ENCODE measurements around the gene POLR3F. TPM values are rescaled to one million over a fixed set of nuclear protein-coding genes. Genes with fewer than 3 reads are reported as not detected.

Gene POLR3F
- total and polyA plus RNA-seq, 4 donors = 2.5 to 9.8 (median 3.2) TPM

DNA sequence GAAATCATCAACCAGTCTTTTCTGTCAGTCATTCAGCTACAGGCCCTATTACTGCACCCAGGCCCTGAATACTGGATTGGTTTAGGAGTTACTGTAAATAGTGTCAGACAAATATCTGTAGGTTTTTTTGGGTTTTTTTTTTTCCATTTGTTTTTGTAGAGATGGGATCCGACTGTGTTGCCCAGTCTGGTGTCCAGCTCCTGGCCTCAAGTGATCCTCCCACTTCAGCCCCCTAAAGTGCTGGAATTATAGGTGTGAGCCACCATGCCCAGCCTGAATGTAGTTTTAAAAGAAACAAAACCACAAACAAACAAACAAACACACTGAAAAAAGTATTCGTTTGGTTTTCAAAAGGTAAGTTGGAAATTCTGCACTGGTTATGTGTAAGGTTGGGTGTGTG lies 40.0 kb upstream of the POLR3F start (continued):
- no peak for TF ChIP-seq YY1 (IDR thresholded peaks at IDR 0.05)
- TF ChIP-seq EGR1 (IDR thresholded peaks at IDR 0.05; ENCODE audit: low read depth in 2 of 2) = no peak

DNA sequence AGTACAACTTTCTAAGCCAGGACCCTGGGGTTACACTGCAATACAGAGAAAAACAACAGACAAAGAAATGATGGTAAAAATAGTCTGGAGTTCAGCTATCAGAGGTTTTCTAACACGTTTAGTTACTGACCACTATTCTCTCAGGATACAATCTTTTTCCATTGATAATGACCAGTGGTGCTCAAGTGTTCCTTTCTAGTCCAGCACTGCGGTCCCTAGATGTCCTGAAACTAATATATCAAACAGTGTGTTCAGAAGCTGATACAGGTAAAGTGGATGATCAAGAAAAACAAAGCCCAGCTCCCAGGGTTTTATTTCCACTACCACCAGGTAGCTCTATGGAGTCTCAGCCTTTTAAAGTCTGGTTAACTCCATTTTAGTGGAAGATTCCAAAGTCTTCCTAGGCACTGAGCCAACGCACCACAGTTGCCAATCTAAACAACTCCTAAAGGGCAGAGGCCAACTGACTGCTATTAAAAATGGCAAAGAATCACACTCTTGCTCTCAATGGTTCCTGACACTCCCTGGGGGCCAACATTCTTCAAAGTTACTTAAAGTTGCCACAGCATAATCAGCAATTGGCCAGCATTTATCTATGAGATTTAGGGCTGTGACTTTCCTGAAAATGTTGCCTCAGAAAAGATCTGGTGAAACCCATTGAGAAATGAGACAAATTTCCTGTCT lies 38.6 kb upstream of the POLR3F start:
- no peak overlapping the region for H3K9ac ChIP-seq (ENCODE audit: low read depth in 1 of 2, low read length in 2 of 2)
- no peaks in the 10 kb centered on the region for H3K9me3 ChIP-seq (ENCODE audit: control insufficient read depth in 4 of 4, low read length in 3 of 4)
- 37% methylated on average over 3 of the region's 3 CpGs for WGBS
- DNase-seq (ENCODE audit: low spot score) = no peak
- no peak overlapping the region for H3K4me3 ChIP-seq (ENCODE audit: low read depth in 1 of 3, low read length in 3 of 3)
- peaks cover 0 to 2% (median 0%) of the 10 kb centered on the region in 4 donors for H3K36me3 ChIP-seq (ENCODE audit: control insufficient read depth in 4 of 4, insufficient read depth in 3 of 4, low read depth in 1 of 4, low read length in 3 of 4)
- peak; percentile 38 for TF ChIP-seq TAF1 (conservative IDR thresholded peaks at IDR 0.05)
- TF ChIP-seq NR2F2 (IDR thresholded peaks at IDR 0.05) = peak; percentile 86
- TF ChIP-seq, protein P1, sequence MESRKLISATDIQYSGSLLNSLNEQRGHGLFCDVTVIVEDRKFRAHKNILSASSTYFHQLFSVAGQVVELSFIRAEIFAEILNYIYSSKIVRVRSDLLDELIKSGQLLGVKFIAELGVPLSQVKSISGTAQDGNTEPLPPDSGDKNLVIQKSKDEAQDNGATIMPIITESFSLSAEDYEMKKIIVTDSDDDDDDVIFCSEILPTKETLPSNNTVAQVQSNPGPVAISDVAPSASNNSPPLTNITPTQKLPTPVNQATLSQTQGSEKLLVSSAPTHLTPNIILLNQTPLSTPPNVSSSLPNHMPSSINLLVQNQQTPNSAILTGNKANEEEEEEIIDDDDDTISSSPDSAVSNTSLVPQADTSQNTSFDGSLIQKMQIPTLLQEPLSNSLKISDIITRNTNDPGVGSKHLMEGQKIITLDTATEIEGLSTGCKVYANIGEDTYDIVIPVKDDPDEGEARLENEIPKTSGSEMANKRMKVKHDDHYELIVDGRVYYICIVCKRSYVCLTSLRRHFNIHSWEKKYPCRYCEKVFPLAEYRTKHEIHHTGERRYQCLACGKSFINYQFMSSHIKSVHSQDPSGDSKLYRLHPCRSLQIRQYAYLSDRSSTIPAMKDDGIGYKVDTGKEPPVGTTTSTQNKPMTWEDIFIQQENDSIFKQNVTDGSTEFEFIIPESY (IDR thresholded peaks at IDR 0.05) = no peak
- TF ChIP-seq JUND (IDR thresholded peaks at IDR 0.05) = no peak
- TF ChIP-seq FOXA2 (IDR thresholded peaks at IDR 0.05) = no peak
- TF ChIP-seq GABPA (IDR thresholded peaks at IDR 0.05 in 1 of 2, conservative IDR thresholded peaks at IDR 0.05 in 1 of 2) = no peak
- TF ChIP-seq, protein P2, sequence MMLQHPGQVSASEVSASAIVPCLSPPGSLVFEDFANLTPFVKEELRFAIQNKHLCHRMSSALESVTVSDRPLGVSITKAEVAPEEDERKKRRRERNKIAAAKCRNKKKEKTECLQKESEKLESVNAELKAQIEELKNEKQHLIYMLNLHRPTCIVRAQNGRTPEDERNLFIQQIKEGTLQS (IDR thresholded peaks at IDR 0.05) = no peak
- TF ChIP-seq, protein P3, sequence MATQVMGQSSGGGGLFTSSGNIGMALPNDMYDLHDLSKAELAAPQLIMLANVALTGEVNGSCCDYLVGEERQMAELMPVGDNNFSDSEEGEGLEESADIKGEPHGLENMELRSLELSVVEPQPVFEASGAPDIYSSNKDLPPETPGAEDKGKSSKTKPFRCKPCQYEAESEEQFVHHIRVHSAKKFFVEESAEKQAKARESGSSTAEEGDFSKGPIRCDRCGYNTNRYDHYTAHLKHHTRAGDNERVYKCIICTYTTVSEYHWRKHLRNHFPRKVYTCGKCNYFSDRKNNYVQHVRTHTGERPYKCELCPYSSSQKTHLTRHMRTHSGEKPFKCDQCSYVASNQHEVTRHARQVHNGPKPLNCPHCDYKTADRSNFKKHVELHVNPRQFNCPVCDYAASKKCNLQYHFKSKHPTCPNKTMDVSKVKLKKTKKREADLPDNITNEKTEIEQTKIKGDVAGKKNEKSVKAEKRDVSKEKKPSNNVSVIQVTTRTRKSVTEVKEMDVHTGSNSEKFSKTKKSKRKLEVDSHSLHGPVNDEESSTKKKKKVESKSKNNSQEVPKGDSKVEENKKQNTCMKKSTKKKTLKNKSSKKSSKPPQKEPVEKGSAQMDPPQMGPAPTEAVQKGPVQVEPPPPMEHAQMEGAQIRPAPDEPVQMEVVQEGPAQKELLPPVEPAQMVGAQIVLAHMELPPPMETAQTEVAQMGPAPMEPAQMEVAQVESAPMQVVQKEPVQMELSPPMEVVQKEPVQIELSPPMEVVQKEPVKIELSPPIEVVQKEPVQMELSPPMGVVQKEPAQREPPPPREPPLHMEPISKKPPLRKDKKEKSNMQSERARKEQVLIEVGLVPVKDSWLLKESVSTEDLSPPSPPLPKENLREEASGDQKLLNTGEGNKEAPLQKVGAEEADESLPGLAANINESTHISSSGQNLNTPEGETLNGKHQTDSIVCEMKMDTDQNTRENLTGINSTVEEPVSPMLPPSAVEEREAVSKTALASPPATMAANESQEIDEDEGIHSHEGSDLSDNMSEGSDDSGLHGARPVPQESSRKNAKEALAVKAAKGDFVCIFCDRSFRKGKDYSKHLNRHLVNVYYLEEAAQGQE (IDR thresholded peaks at IDR 0.05) = no peak
- TF ChIP-seq EGR1 (IDR thresholded peaks at IDR 0.05; ENCODE audit: low read depth in 2 of 2) = no peak
- TF ChIP-seq HNF4G (IDR thresholded peaks at IDR 0.05) = peak; percentile 56
- TF ChIP-seq SP1 (IDR thresholded peaks at IDR 0.05) = peak; percentile 88
- TF ChIP-seq, protein P4, sequence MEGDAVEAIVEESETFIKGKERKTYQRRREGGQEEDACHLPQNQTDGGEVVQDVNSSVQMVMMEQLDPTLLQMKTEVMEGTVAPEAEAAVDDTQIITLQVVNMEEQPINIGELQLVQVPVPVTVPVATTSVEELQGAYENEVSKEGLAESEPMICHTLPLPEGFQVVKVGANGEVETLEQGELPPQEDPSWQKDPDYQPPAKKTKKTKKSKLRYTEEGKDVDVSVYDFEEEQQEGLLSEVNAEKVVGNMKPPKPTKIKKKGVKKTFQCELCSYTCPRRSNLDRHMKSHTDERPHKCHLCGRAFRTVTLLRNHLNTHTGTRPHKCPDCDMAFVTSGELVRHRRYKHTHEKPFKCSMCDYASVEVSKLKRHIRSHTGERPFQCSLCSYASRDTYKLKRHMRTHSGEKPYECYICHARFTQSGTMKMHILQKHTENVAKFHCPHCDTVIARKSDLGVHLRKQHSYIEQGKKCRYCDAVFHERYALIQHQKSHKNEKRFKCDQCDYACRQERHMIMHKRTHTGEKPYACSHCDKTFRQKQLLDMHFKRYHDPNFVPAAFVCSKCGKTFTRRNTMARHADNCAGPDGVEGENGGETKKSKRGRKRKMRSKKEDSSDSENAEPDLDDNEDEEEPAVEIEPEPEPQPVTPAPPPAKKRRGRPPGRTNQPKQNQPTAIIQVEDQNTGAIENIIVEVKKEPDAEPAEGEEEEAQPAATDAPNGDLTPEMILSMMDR (IDR thresholded peaks at IDR 0.05; ENCODE audit: low read depth, low read length, missing input control) = no peak
- peak; percentile 9 to 31 for TF ChIP-seq RAD21 (IDR thresholded peaks at IDR 0.05)
- no peak for TF ChIP-seq FOXA1 (IDR thresholded peaks at IDR 0.05)
- TF ChIP-seq, protein P5, sequence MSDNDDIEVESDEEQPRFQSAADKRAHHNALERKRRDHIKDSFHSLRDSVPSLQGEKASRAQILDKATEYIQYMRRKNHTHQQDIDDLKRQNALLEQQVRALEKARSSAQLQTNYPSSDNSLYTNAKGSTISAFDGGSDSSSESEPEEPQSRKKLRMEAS (IDR thresholded peaks at IDR 0.05) = peak; percentile 9
- peak; percentile 92 for TF ChIP-seq YY1 (IDR thresholded peaks at IDR 0.05)
- TF ChIP-seq RXRA (IDR thresholded peaks at IDR 0.05) = peak in 1 of 2 donors; percentile 24
- TF ChIP-seq HNF4A (conservative IDR thresholded peaks at IDR 0.05) = peak; percentile 79 to 82
- H3K4me1 ChIP-seq (ENCODE audit: control insufficient read depth in 4 of 4, insufficient read depth in 4 of 4, low read length in 3 of 4) = peaks cover 5 to 12% (median 6%) of the 10 kb centered on the region in 4 donors
- H3K27ac ChIP-seq (ENCODE audit: low read depth in 1 of 2, low read length in 2 of 2) = peak overlapping the region in 1 of 2 donors; percentile 4
- no peaks in the 10 kb centered on the region for H3K27me3 ChIP-seq (ENCODE audit: control insufficient read depth in 4 of 4, insufficient read depth in 4 of 4, low read length in 3 of 4)

Data from liver (tissue), 9 donors.